ELF-1 (cell line): ENCODE measurements around the gene BDH2.

Experiments used
- DNase-seq: peaks from one replicate; pipeline ENCODE4 v3.0.0-alpha.2; 2016; ENCODE audit warnings: low read depth, low spot score

The BDH2 gene

DNA sequence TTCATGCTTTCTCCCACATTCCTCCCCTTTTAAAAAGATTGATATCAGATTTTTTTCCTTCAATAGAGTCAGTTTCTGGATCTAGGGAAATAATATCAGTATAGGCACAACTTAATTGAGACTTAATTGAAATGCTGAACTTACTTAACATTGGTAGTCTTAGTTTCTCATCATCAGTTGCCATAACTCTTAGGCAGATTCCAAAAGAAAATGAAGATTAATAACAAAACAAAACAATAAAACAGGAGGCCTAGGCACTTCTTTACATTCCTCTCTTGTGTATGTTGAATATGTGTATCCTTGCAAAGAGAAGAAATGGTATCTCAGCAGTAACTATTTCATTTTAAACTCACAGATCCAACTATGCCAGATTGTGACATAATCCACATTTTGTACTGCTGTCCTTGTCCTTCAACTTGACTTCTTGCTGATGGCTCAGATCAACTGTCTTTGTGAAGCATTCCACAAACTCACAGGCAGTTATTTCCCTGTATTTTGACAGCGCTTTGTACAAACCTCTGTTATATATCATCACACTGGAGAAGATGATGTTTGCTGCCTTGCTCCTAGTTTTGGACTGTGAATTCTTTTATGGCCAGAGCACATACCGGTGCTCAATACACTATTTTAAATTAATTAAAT, 14.0 kb downstream of the BDH2 start:
- DNase-seq: no peak

DNA sequence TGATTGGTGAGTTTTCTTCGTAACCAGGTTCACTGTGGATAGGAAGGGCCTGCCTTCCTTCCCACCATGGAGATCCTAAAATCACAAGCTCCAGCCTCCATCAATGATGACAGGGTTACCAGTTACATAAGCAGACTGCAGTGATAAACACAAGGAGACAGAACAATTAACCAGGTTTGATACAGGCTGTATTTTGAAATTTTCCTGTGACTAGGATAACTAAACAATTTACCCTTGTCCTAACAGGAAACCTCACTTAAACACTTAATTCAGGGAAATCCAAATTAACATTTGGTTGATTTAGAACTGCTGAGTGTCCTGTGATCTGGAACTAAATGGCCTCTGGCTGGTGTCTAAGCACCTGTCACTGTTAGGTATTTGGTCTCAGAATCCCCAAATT, 20.0 kb downstream of the BDH2 start:
- no peak for DNase-seq

DNA sequence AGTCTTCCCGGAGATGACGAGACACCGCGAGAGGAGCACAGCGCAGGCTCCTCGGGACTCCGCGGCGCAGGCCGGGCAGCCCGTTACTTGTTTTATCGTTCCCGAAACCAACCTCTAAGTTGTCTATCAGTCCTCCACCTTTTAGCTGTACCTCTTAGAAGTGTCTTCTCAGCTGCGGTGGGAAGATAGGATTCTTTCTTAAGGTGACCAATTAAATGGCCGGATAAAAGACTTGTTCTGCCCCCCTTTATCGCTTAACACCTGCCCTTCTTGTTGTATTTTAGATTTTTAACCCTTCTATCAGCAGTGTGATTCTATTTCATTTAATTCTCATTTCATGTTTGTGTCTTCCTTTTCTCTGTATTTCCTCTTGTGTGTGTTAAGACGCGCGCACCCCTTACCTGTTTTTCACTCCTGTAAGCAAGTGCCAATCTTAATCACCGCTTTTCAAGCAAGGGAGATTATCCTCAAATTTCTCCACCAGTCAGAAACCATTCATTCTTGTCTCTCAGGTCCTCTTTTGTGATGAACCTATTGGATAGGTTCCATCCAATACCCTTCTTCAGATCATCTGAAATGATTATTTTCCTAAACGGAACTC, 22.8 kb downstream of the BDH2 start, which contains the start of gene SLC9B2:
Gene SLC9B2, minus strand, starts transcription at position 15 of the 601 bp plus-strand sequence. CDS start 9,211 bp downstream, outside the sequence.
- no peak for DNase-seq

DNA sequence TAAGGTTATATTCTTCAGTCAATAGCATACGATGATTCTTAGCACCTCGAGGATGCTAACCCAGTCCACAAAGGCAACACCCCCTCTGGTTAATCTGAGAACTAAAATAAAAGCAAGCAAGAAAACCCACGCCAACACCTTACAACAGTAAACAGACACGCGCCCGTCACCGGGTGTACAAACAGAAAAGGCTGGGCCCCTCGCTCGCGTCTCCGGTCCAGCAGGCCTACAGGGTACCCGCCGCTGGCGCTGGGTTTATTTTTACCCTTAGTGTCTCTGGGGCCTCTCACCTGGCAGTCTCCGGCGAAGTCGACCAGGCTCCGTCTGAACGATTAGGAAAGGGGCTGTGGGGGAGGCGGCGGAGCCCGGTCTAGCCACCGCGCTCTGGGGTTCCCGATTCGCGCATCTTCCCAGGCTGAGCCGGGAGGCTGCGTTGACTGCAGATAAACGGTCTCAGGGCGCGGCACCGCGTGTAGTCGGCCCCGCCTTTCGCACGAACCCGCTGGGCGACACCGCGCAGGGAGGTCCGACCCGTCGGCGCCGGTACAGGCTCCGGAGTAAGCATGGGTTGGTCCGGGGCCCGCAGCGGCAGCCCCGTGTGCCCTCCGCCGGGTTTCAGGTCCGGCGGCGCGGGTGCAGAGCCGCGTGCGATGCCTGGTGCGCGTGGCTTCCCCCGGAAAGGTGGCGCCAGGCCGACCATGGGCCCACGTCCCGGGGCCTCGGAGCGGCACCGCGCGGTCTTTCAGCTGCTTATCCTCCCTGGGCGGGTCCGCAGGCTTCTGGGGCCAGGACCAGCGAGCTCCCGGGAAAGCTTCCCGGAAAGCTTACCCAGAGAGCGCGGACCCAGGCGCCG, 23.5 kb downstream of the BDH2 start:
- peak; percentile 79 for DNase-seq

DNA sequence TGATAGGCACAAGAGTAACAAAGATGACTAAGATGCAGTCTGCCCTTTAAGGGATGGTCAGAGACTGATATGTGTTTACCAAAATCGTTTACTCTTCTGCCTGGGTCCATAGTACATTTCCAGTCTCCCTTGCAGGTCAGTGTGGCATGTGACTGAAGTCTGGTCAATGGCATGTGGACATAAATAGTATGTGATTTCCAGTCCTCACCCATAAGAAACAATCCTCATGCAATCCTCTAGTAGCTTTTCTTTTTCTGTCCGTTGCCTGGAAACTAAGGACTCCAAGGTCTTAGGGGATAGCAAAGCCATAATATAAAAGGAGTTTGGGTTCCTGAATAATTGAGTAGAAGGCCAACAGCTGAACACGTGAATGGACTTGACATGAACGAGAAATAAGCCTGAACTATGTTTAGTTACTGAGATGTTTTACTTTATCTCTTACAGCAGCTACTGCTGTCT, 24.2 kb downstream of the BDH2 start:
- DNase-seq: no peak

DNA sequence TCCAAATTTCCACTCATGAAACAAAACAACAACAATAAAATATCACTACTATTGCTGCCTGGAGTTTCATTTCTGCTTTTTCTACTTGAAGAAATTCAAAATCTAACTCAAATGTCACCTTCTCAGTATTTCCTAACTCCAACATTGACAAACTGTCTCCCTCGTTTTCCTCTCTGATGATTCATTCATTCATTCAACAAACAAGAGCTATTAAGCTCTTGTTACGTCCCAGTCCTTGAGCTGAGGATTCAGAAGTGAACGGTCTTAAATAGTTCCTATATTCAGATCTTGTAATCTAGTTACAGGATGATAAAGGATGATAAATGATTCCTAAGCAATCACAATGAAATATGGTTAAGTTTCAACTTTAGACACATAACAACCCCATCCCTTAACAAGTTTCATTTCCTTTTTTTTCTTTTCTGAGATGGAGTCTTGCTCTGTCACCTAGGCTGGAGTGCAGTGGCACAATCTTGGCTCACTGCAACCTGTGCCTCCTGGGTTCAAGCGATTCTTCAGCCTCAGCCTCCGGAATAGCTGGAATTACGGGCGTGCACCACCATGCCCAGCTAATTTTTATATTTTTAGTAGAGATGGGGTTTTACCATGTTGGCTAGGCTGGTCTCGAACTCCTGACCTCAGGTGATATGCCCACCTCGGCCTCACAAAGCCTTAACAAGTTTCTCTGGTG, 24.7 kb downstream of the BDH2 start:
- DNase-seq: no peak

DNA sequence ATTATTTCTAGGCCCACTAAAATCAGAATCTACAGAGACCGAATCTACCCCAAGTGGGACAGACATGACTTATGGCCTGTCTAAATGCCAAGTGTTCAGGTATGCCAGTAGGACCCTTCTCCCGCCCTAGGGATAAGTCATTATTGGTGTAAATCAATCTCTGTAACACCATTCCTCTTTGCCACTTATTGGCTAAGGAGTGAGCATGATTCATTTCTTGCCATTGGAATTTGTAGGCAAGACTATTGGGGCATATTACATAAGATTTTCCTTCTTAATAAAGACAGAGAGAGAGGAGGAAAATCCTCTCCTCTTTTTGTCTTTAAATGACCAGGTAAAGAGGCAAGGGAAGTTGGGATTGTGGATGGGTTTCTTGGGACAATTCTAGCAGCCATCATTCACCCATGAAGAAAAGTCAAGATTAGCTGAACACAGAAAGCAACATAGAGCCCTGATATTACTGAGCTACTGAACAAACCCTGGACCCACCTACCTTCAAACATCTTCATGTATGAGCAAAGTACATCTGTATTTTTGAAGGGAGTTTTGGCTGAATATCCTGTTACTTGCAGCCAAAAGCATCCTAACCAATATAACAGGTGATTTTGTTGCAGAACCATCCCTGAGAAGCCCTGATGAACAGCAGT, 25.7 kb downstream of the BDH2 start:
- DNase-seq: no peak

DNA sequence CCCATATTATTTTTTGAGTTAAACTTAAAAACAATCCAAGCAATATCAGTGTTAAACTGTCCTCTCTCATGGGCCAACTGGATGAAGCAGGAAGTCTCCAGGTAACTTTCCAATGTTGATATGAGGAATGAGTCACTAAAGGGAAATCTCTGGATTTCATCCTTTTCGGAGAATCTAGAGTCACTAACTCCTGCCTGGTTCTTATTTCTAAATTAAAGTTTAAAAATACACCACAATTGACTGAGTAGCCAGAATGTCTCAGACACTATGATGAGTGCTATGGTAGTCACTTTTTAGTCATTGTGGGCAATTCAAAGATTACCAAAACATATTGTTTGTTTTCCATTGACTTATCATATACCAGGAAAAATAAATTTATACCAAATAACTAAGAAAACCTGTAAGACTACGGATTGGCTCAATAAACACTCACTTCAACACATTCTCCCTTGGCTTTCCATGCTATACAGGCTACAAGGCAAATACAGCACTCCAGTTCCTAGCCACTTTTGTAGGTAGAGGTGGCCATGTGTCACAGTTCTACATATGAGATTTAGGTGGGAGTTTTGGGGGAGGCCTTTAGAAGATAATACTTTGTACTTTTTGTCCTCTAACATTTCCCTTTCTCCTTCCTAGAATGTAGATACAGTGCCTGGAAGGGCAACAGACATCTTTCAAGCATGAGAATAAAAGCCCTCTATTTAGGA, 31.6 kb downstream of the BDH2 start:
- DNase-seq: no peak

DNA sequence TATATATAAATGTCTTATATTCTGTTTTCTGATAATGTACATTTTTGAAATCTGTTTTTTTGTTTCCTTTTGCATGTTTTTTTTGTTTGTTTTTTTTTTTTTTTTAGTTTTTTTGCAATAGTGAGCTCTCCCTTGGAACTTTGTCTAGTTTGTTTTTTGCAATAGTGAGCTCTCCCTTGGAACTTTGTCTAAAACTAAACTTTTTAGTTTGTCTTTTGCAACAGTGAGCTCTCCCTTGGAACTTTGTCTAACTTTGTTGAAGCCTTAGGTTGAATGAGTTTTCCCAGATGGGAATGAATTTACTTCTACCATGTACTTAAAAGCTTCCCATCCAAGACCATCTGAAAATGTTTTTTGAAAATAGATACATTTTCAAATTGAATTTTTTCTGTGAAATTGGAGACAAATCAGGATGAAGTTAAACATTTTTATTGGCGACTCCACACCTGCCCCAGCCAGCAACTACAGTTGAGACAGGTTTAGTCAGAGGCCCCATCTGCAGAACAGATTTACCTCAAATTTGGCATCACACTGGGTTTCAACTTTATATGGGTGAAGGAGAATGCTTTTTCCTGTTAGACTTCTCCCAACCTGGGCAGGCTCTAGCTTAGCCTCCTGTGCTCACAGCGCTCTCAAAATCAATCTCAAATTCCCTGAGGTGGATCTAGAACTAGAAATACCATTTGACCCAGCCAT, 39.0 kb downstream of the BDH2 start:
- no peak for DNase-seq

DNA sequence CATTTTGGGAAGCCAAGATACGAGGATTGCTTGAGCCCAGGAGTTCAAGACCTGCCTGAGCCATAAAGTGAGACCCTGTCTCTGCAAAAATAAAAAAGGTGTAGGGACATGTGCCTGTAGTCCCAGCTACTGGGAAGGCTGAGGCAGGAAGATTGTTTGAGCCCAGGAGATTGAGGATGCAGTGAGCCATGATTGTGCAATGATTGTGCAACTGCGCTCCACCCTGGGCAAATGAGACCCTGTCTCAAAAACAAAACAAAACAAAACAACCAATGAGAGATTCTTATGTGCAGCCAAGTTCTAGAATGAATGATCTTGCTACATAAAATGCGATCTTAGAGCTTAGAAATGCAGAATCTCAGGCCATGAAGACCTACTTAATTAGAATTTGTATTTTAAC, 45.6 kb downstream of the BDH2 start:
- no peak for DNase-seq

DNA sequence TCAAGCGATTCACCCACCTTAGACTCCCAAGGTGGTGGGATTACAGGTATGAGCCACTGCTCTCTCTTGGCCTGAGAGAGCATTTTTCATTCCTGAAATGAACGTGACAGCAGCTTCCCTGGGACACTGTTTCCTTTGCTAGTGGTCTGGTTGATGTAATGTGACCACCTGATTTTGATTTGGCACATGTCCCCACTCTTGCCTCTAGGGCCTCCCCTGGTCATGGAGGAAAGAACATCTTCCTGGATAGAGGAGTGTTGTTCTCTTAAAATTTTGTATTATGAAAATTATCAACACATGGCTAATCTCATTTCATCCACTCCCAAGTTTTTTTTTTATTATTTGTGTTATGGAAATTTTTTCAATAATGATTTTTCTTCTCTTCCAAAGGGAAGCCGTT, 46.9 kb downstream of the BDH2 start:
- no peak for DNase-seq

DNA sequence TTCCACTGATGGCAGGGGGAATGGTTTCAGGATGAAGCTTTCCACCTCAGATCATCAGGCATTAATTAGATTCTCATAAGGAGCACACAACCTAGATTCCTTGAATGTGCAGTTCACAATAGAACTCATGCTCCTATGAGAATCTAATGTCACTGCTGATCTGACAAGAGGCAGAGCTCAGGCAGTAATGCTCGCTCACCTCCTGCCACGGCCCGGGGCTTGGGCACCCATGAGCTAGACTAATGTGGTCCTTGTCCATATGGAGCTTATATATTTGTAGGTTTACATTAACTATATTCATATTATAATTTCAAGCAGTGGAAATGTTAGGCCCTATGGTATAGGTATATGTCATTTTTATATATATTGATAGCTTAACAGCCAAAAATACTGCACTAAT, 47.5 kb downstream of the BDH2 start:
- no peak for DNase-seq

DNA sequence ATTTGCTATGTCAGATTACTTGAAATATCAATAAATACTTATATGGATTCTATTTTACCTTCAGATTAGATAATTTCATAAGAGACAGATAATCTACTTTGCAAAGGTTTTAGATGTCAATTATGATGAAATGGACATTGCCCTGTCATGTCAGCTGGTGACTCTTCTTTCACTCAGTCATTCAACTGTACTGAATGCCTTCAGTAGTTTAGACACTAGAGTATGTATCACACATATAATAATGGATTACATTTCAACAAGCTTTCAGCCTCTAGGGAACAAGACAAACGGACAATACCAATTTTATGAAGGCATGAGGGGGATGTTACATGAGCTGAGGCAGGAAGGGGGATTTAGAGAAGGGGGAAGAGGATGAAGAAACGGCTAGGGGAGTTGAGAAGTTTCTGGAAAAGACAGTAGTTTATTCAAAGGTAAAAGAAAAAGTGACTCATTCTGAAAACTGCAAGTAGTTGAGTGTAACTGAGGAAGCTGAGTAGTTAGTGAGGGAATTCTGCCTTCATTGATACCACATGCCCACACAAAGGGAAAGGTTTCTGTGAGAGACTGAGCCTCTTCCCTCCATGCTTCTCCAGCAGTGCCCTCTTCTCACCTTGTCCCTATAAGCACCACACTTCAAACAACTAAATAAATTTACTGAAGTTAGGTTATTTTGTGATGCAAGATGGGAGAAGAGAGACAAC, 48.7 kb downstream of the BDH2 start:
- no peak for DNase-seq

DNA sequence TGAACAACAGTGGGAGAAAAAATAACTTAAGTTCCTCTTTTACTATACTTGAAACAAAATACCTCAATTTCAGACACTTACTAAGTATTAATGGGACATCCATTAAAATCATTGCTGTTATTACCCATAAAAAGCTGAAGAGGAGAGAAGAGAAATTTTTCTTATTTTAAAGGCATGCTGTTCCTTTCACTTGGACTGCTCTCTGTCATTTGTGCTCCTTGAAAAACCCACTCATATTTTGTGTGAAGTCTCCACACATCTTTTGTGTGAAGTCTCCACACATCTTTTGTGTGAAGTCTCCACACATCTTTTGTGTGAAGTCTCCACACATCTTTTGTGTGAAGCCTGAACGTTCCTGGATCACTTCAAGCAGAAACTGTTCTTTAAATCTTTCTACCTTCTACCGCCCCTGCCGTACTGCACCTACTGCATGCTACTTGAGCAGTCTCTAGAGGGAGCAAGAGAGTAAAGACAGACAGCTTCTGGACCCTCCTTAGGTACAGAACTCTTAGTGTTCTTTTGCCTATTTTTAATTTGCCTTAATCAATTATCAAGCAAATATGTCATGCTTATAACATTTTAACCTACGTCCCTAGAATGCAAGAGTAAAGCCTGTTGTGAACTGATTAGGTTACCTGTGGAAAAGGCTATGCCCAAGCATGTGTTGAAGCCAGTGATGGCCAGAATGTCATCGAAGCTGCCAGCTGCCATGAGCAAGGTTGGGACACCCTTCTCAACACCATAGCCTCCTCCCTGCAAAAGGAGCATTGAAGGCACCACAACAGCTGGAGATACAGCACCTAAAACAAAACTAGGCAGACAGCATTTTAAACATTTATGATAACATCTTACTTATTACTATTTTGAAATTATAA, 53.0 kb downstream of the BDH2 start:
- peak; percentile 18 for DNase-seq

DNA sequence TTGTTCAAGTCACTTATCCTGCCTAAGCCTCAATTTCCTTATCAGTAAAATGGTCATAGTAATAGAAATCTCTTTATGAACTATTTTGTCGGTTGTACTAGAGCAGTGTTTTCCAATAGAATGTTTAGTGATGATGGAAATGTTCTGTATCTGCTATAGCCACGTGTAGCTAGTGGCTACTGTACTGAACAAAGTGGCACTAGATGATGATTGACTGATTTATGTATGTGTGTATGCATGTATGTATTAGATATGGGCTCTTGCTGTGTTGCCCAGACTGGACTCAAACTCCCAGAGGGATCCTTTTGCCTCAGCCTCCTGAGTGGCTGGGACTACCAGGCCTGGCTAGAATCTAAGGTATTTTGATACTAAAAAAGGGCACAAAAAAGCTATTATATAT, 55.5 kb downstream of the BDH2 start:
- no peak for DNase-seq

DNA sequence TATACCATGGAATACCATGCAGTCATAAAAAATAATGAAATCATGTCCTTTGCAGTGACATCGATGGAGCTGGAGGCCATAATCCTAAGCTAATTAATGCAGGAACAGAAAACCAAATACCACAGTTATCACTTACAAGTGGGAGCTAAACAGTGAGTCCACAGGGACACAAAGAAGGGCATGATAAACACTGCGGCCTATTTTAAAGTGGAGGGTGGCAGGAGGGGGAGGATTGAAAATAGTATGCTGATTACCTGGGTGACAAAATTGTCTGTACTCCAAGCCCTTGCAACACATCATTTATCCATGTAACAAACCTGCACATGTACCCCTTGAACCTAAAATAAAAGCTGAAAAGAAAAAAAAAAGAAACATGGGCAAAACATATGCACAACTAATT, 63.5 kb downstream of the BDH2 start:
- no peak for DNase-seq

DNA sequence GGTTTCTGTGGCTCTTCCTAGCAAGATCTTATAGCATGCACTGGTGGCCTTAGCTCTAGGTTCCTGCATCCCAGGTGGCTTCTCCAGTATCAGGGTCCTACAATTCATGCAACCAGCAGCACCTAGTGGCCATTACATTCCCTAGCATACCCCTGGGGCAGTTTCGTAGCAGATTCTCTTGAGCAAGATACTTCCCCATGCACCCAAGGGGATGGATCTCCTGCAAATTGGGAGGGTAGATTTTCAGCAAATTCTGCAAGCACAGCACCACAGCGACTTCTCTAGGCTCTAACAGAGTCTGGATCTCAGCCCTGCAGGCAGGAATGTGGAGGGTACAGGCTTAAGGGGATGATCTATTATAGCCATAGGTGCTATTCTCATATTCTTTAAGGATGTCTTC, 67.1 kb downstream of the BDH2 start:
- peak; percentile 76 for DNase-seq

DNA sequence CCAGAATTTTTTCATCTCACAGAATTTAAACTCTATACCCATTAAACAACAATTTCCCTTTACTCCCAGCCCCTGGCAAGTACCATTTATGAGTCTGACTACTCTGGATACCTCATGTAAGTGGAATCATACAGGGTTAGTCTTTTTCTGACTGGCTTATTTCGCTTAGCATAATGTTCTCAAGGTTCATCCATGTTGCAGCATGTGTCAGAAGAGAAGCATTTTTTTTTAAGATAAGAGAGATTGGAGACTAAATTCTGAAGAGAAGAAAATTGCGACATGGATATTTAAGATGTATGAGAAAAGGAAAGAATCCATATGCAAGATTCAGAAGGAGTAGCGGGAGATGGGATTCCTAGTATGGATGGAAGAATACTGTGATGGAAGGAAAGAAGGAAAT, 68.8 kb downstream of the BDH2 start:
- no peak for DNase-seq

DNA sequence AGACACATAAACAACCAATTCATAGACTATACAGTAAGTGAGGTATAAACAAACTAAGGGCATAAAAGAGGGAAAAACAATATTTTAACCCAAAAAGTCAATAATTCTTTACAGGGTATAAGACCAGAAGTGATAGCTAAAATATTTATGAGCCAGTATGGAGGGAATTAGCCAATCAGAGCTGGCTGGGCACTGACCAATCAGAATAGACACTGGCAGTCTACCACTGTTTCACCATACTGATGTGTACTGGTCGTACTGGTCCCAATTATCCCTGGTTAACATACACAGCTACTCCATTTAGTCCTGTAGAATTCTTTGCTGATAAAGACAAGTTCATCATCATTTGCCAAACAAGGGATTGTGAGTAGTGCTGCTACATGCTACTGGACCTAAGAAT, 70.3 kb downstream of the BDH2 start:
- DNase-seq: no peak
